ENCODE results near the gene CXorf66. TPM values are rescaled to one million over a fixed set of nuclear protein-coding genes. Genes with fewer than 3 reads are reported as not detected.
A peak's percentile ranks its signal among the peaks of the same experiment; 100 is the strongest.
"Not testable (repeated sequence)": the region's sequence is repeated elsewhere in the genome, so short reads cannot be mapped to it uniquely, and the experiment has no call there.

The CXorf66 gene
- total and polyA plus RNA-seq, 8 donors, result not detected

GRCh38 chrX:139967300-139967699 is 2.0 kb upstream of the CXorf66 start:
- intact Hi-C loops (cut with DNase I; ENCODE audit: low total_unique reads), result no loop called here
- TF ChIP-seq EP300 (IDR thresholded peaks at IDR 0.05) (no peak), CTCF (IDR thresholded peaks at IDR 0.05) (peak in 1 of 7 experiments; percentile 6)
- Histone ChIP-seq H3K4me1 (peaks cover 0 to 5% (median 0%) of the 10 kb centered on the region in 4 donors), H3K4me3 (no peak overlapping the region), H3K27me3 (no peaks in the 10 kb centered on the region), H3K27ac (no peak overlapping the region), H3K9me3 (peaks cover 0 to 4% (median 0%) of the 10 kb centered on the region in 4 donors), H3K36me3 (no peaks in the 10 kb centered on the region)
- 49 to 74% (median 71%) methylated on average over 4 of the region's 4 CpGs for WGBS, 5 donors
- DNase-seq, result no peak

DNA sequence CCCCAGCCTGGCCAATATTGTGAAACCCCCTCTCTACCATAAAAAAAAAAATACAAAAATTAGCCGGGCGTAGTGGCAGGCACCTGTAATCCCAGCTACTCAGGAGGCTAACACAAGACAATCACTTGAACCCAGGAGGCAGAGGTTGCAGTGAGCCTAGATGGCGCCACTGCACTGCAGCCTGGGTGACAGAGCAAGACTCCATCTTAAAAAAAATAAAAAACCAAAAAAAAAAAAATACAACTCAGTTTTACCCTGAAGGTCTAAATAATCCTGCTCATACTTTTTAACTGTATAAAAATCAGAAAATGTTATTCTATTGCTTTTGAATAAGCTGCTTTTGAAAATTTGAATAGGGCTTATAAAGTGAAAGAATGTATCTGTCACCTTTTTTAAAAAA is 838 bp upstream of the CXorf66 start:
- H3K9me3 ChIP-seq, result not testable (repeated sequence)
- WGBS, 5 donors, result 55 to 79% (median 68%) methylated on average over 3 of the region's 3 CpGs

GRCh38 chrX:139961091-139961490 is 4.2 kb downstream of the CXorf66 start:
- H3K9me3 ChIP-seq; H3K4me3 ChIP-seq; DNase-seq; H3K27me3 ChIP-seq; H3K4me1 ChIP-seq; intact Hi-C loops (cut with DNase I; ENCODE audit: low total_unique reads); H3K27ac ChIP-seq; H3K36me3 ChIP-seq: not testable (repeated sequence)
- 24 to 43% (median 35%) methylated on average over 2 of the region's 2 CpGs for whole genome bisulfite sequencing, 5 donors

More for the DNA sequence above, 838 bp upstream of the CXorf66 start:
- H3K4me1 ChIP-seq; intact Hi-C loops (cut with DNase I; ENCODE audit: low total_unique reads); H3K4me3 ChIP-seq; H3K27me3 ChIP-seq; H3K36me3 ChIP-seq; H3K27ac ChIP-seq; DNase-seq: not testable (repeated sequence)

DNA sequence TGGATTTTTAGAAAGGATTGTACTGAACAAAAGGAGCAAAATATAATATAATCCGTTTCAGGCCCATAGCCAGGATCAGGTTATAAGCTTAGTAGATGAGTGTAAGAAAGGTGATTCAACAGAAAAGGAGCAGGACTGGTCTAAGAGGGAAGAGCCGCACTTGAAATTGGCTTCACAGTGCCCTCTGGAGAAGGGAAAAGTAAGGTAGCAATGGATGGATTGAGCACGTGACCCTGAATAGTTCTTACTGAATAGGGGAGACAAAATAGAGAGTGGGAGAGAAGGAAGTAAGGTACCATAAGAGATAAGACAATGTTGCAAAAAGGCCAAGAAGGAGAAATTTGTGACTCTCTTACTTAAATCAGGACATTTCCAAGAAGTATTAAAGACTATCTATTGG is 15.6 kb downstream of the CXorf66 start:
- H3K4me3 ChIP-seq, result no peak overlapping the region
- no peak for TF ChIP-seq POLR2A (IDR thresholded peaks at IDR 0.05)
- TF ChIP-seq POLR2AphosphoS5 (IDR thresholded peaks at IDR 0.05), result no peak
- no peak for TF ChIP-seq EP300 (IDR thresholded peaks at IDR 0.05)
- no peak for TF ChIP-seq CTCF (IDR thresholded peaks at IDR 0.05)
- H3K27ac ChIP-seq, result no peak overlapping the region
- 27 to 44% (median 38%) methylated on average over 3 of the region's 3 CpGs for WGBS, 5 donors
- no peaks in the 10 kb centered on the region for H3K27me3 ChIP-seq
- H3K9me3 ChIP-seq, result no peaks in the 10 kb centered on the region
- no peak for DNase-seq
- intact Hi-C loops (cut with DNase I; ENCODE audit: low total_unique reads), result no loop called here
- no peaks in the 10 kb centered on the region for H3K36me3 ChIP-seq
- no peaks in the 10 kb centered on the region for H3K4me1 ChIP-seq

DNA sequence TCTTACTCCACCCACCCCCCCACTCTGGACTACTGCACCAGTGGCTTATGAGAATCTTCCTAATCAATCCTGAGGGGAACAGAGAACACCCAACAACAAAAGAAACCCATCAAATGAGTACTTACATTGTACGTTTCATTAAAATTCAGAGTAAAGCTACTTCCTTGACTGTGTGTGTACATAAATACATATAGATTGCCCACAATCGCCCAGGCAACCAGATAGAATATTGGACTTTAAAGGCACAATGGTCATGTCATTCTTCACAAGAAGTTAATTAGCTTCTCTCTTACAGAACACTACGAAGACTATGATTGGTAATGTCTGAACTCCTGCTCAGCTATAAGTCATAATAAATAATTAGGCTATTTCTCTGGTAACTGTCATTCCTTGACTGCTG is 20.2 kb downstream of the CXorf66 start:
- intact Hi-C loops (cut with DNase I; ENCODE audit: low total_unique reads), result no loop called here
- no peaks in the 10 kb centered on the region for H3K9me3 ChIP-seq
- no peaks in the 10 kb centered on the region for H3K36me3 ChIP-seq
- DNase-seq, result peak in 1 of 2 donors; percentile 8
- H3K27ac ChIP-seq, result no peak overlapping the region
- no peak overlapping the region for H3K4me3 ChIP-seq
- 27 to 54% (median 47%) methylated on average over 3 of the region's 3 CpGs for WGBS, 5 donors
- H3K27me3 ChIP-seq, result no peaks in the 10 kb centered on the region
- no peaks in the 10 kb centered on the region for H3K4me1 ChIP-seq
- TF ChIP-seq POLR2A (IDR thresholded peaks at IDR 0.05), result no peak
- TF ChIP-seq EP300 (IDR thresholded peaks at IDR 0.05), result no peak
- no peak for TF ChIP-seq CTCF (IDR thresholded peaks at IDR 0.05)
- TF ChIP-seq POLR2AphosphoS5 (IDR thresholded peaks at IDR 0.05), result no peak

DNA sequence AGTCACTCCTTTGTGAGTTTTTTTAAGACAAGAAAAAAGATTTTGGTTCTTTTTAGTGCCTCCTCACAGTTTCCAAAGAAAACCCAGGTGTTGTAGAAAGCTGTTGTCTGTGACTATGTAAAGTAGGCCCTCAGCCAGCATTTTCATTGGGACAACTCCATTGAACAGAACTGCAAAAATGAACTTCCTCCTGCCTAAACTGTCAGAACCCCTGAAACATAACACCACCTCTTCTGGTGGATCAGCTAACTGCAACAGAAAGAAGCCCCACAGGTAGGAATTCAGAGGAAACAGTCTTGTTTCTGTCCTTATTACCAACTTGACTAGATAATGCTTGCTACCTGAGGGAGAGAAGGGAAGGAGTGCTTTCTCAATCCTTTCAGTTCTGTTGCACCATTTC is 29.1 kb downstream of the CXorf66 start:
- peak in 1 of 2 donors; percentile 6 for DNase-seq
- H3K36me3 ChIP-seq, result no peaks in the 10 kb centered on the region
- no peaks in the 10 kb centered on the region for H3K4me1 ChIP-seq
- H3K4me3 ChIP-seq, result no peak overlapping the region
- no peak overlapping the region for H3K27ac ChIP-seq
- H3K27me3 ChIP-seq, result no peaks in the 10 kb centered on the region
- no peaks in the 10 kb centered on the region for H3K9me3 ChIP-seq
- no peak for TF ChIP-seq EP300 (IDR thresholded peaks at IDR 0.05)
- TF ChIP-seq POLR2A (IDR thresholded peaks at IDR 0.05), result no peak
- intact Hi-C loops (cut with DNase I; ENCODE audit: low total_unique reads), result no loop called here

All from stomach (tissue), 9 donors.